ENCODE results near the gene NDE1.

Gene NDE1

DNA sequence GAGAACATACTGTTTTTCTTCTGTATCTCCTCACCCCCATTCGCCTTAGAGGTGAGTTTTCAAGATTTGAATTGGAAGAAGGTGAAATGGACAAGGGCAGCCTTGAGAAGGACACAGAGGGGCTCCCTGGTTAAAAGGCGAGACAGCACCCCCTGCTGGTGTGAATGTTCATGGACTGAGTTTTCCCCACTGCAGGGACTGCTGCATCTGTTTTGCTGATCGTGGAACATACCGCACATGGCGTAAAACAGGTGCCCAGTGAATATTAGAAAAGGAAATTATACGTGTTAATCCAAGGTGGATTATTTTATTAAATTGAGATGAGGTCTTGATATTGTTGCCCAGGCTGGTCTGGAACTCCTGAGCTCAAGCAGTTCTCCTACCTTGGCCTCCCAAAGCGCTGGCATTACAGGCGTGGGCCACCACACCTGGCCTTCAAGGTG is 54.5 kb downstream of the NDE1 start:
- peak; percentile 84 for DNase-seq
- Mint-ChIP-seq H3K27ac (peak overlapping the region; percentile 58), H3K9me3 (no peaks in the 10 kb centered on the region), H3K36me3 (ENCODE audit: low read depth) (peaks cover 13% of the 10 kb centered on the region), H3K4me1 (peaks cover 37% of the 10 kb centered on the region), H3K4me3 (no peak overlapping the region), H3K27me3 (ENCODE audit: low read depth, poor library complexity) (no peaks in the 10 kb centered on the region)
- TF ChIP-seq, protein P1, sequence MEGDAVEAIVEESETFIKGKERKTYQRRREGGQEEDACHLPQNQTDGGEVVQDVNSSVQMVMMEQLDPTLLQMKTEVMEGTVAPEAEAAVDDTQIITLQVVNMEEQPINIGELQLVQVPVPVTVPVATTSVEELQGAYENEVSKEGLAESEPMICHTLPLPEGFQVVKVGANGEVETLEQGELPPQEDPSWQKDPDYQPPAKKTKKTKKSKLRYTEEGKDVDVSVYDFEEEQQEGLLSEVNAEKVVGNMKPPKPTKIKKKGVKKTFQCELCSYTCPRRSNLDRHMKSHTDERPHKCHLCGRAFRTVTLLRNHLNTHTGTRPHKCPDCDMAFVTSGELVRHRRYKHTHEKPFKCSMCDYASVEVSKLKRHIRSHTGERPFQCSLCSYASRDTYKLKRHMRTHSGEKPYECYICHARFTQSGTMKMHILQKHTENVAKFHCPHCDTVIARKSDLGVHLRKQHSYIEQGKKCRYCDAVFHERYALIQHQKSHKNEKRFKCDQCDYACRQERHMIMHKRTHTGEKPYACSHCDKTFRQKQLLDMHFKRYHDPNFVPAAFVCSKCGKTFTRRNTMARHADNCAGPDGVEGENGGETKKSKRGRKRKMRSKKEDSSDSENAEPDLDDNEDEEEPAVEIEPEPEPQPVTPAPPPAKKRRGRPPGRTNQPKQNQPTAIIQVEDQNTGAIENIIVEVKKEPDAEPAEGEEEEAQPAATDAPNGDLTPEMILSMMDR (IDR thresholded peaks at IDR 0.05) = peak; percentile 85

DNA sequence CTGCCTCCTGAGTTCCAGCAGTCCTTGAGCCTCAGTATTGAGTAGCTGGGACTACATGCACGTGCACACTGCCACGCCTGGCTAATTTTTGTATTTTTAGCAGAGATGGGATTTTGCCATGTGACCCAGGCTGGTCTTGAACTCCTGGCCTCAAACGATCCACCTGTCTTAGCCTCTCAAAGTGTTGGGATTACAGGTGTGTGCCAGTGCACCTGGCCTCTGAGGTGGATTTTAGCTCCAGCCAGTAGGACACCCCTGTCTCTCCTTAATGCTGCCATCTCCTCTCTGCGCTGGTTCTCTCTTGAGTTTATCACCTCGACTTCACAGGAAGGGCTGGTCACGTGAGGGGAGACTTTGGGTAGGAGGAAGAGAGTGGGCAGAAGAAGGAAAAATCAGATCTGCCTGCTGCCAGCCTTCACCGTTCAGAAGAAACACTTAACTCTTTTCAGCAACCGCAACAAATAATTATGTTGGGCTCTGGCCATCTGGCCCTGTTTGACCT is 55.1 kb downstream of the NDE1 start:
- peak overlapping the region; percentile 39 for H3K27ac Mint-ChIP-seq
- no peaks in the 10 kb centered on the region for H3K9me3 Mint-ChIP-seq
- peaks cover 7% of the 10 kb centered on the region for H3K36me3 Mint-ChIP-seq (ENCODE audit: low read depth)
- peaks cover 37% of the 10 kb centered on the region for H3K4me1 Mint-ChIP-seq
- H3K4me3 Mint-ChIP-seq = no peak overlapping the region
- TF ChIP-seq, protein P1 (IDR thresholded peaks at IDR 0.05) = no peak
- H3K27me3 Mint-ChIP-seq (ENCODE audit: low read depth, poor library complexity) = no peaks in the 10 kb centered on the region
- DNase-seq = no peak

DNA sequence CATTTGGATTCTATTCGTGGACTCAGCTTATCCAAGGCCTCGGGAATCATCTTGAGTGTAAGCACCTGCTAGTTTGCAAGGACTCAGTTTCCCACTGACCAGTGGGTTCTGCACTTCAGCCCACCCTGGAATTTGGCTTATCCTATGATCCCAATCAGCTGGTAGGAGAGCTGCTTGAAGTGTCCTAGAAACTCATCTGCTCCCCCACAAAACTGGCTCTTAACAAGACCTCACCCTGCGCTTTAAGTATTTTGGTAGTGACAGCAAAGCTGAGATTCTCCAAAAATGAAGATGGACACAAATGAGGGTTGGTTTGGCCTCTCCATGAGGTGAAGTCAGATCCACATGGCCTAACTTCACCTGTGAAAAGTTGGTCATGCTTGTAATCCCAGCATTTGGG is 57.3 kb downstream of the NDE1 start:
- H3K4me1 Mint-ChIP-seq = peaks cover 24% of the 10 kb centered on the region
- no peaks in the 10 kb centered on the region for H3K9me3 Mint-ChIP-seq
- peaks cover 4% of the 10 kb centered on the region for H3K36me3 Mint-ChIP-seq (ENCODE audit: low read depth)
- TF ChIP-seq, protein P1 (IDR thresholded peaks at IDR 0.05) = no peak
- no peak for DNase-seq
- peak overlapping the region; percentile 29 for H3K27ac Mint-ChIP-seq
- H3K4me3 Mint-ChIP-seq = no peak overlapping the region
- no peaks in the 10 kb centered on the region for H3K27me3 Mint-ChIP-seq (ENCODE audit: low read depth, poor library complexity)

DNA sequence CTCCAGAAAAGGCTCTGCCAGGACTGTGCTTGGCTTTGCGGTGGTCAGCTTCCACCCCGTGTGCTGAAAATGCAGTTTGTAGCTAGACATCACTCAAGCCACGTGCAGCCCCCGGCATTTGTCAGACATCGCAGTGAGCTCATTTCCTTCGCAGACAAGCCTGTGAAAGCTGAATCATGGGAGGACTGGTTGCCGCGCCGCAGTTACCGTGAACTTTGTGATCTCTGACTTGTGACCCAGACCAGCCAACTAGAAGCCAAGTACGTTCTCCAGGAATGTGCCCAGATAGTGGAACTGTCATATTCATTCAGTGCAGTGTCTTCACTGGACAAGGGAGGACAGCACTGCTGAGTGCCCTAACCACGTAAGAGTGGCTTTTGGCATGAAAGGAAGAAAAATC is 58.1 kb downstream of the NDE1 start:
- no peak for DNase-seq
- TF ChIP-seq, protein P1 (IDR thresholded peaks at IDR 0.05) = no peak
- Mint-ChIP-seq H3K4me3 (no peak overlapping the region), H3K27ac (no peak overlapping the region), H3K27me3 (ENCODE audit: low read depth, poor library complexity) (no peaks in the 10 kb centered on the region), H3K36me3 (ENCODE audit: low read depth) (peaks cover 1% of the 10 kb centered on the region), H3K4me1 (peaks cover 17% of the 10 kb centered on the region), H3K9me3 (no peaks in the 10 kb centered on the region)

DNA sequence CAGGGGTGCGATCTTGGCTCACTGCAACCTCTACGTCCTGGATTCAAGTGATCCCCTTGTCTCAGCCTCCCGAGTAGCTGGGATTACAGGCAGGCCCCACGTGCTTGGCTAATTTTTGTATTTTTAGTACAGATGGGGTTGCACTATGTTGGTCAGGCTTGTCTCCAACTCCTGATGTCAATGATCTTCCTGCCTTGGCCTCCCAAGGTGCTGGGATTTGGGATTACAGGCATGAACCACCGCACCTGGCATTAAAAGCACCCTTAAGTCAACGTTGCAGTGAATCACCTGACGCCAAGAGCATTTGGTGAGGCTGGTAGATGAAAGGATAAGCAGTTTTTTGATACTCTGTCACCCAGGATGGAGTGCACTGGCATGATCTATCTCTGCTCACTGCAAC is 59.0 kb downstream of the NDE1 start:
- H3K4me1 Mint-ChIP-seq = peaks cover 12% of the 10 kb centered on the region
- TF ChIP-seq, protein P1 (IDR thresholded peaks at IDR 0.05) = no peak
- DNase-seq = no peak
- no peak overlapping the region for H3K4me3 Mint-ChIP-seq
- H3K36me3 Mint-ChIP-seq (ENCODE audit: low read depth) = no peaks in the 10 kb centered on the region
- peaks cover 3% of the 10 kb centered on the region for H3K27me3 Mint-ChIP-seq (ENCODE audit: low read depth, poor library complexity)
- no peak overlapping the region for H3K27ac Mint-ChIP-seq
- H3K9me3 Mint-ChIP-seq = no peaks in the 10 kb centered on the region

DNA sequence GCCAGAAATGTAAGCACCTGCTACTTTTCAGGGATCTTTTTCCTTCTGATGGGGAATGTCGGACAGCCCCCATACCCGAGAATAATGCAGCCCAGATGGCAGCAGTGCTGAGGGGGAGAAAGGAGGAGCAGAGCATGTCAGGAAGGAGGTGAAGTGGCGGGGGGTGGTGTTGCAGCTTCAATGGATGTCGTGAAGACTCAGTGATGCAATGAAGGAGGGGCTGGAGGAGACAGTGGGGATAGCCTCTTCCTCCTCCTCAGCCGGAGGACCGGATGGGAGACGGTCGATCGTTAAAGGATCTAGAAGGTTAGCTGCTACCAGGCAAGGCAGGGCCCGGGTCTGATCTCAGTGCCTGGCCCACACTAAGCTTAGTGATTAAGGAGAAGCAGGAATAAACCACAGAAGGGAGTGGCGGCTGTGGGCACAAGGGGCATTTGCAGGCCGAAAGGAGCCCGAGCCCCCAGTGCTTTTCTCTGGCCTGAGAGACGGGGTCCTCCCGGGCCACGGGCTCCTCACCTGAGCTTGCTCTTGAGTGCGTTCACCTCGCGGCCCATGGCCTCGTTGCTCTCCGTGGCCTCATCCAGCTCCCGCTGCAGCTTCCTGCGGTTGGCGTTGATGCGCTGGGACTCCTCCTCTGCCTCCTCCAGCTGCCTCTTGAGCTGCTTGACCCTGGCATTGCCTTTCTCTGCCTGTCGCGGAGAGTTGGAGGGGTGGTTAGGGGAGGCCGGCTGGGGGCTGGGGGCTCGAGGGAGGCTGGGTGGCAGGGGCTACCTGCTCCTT is 64.5 kb downstream of the NDE1 start:
- H3K4me1 Mint-ChIP-seq = peaks cover 8% of the 10 kb centered on the region
- no peaks in the 10 kb centered on the region for H3K9me3 Mint-ChIP-seq
- no peaks in the 10 kb centered on the region for H3K36me3 Mint-ChIP-seq (ENCODE audit: low read depth)
- DNase-seq = no peak
- H3K4me3 Mint-ChIP-seq = no peak overlapping the region
- H3K27ac Mint-ChIP-seq = peak overlapping the region; percentile 59
- TF ChIP-seq, protein P1 (IDR thresholded peaks at IDR 0.05) = no peak
- peaks cover 5% of the 10 kb centered on the region for H3K27me3 Mint-ChIP-seq (ENCODE audit: low read depth, poor library complexity)
